Measurements from ENCODE around the gene CCM2.
"Not testable (repeated sequence)": the region's sequence is repeated elsewhere in the genome, so short reads cannot be mapped to it uniquely, and the experiment has no call there.

The CCM2 gene

GRCh38 chr7:44990109-44991023, 9.6 kb upstream of the CCM2 start:
- no CpG with 5 or more reads among the region's 9 CpGs for WGBS (ENCODE audit: extremely low coverage, insufficient coverage, insufficient read length)
- Histone ChIP-seq H2BK120ac (ENCODE audit: insufficient read depth, low read length, poor library complexity) (no peak overlapping the region), H3K79me1 (ENCODE audit: low read length) (peaks cover 10% of the 10 kb centered on the region), H3K14ac (ENCODE audit: low read length) (no peak overlapping the region), H4K91ac (ENCODE audit: low read depth, low read length) (no peak overlapping the region), H3K27ac (ENCODE audit: low read depth, low read length) (no peak overlapping the region), H3K4me2 (ENCODE audit: low read length) (no peak overlapping the region), H3K9me3 (ENCODE audit: insufficient read depth, low read depth, low read length) (no peaks in the 10 kb centered on the region), H2AFZ (ENCODE audit: insufficient read depth, low read length, poor library complexity) (no peak overlapping the region), H3K9ac (ENCODE audit: low read length) (no peak overlapping the region), H3K18ac (ENCODE audit: low read length) (no peak overlapping the region), H3K4ac (ENCODE audit: low read depth, low read length) (no peak overlapping the region), H3K27me3 (ENCODE audit: insufficient read depth, low read length) (no peaks in the 10 kb centered on the region), H4K8ac (ENCODE audit: low read depth, low read length) (no peak overlapping the region), H3K23ac (ENCODE audit: low read length) (no peak overlapping the region), H3K4me3 (ENCODE audit: low read depth, low read length) (no peak overlapping the region), H3K36me3 (ENCODE audit: control insufficient read depth in 1 of 2, insufficient read depth in 2 of 2, low read length in 2 of 2) (peaks cover under 1% of the 10 kb centered on the region in 2 experiments), H2AK5ac (ENCODE audit: low read length) (no peak overlapping the region), H2BK12ac (ENCODE audit: low read length) (peak overlapping the region; percentile 27), H4K12ac (ENCODE audit: low read depth, low read length) (no peak overlapping the region), H3K4me1 (ENCODE audit: control insufficient read depth in 1 of 2, insufficient read depth in 2 of 2, low read length in 2 of 2) (peaks cover 0 to under 1% of the 10 kb centered on the region in 2 experiments), H3K79me2 (ENCODE audit: control insufficient read depth, insufficient read depth, low read length, poor library complexity) (peaks cover 10% of the 10 kb centered on the region), H2BK5ac (ENCODE audit: low read depth, low read length, poor library complexity) (no peak overlapping the region)
- DNase-seq: peak in 1 of 2 donors; percentile 49

GRCh38 chr7:44992004-44992795, 7.8 kb upstream of the CCM2 start:
- H3K9ac ChIP-seq (ENCODE audit: low read length); H4K8ac ChIP-seq (ENCODE audit: low read depth, low read length); H3K36me3 ChIP-seq (ENCODE audit: control insufficient read depth in 1 of 2, insufficient read depth in 2 of 2, low read length in 2 of 2); H3K23ac ChIP-seq (ENCODE audit: low read length); H3K4me3 ChIP-seq (ENCODE audit: low read depth, low read length); H2BK5ac ChIP-seq (ENCODE audit: low read depth, low read length, poor library complexity); H4K12ac ChIP-seq (ENCODE audit: low read depth, low read length); DNase-seq; H3K4ac ChIP-seq (ENCODE audit: low read depth, low read length); H3K27me3 ChIP-seq (ENCODE audit: insufficient read depth, low read length); H4K91ac ChIP-seq (ENCODE audit: low read depth, low read length); H3K27ac ChIP-seq (ENCODE audit: low read depth, low read length); H3K18ac ChIP-seq (ENCODE audit: low read length); H3K4me1 ChIP-seq (ENCODE audit: control insufficient read depth in 1 of 2, insufficient read depth in 2 of 2, low read length in 2 of 2); H2AFZ ChIP-seq (ENCODE audit: insufficient read depth, low read length, poor library complexity); H3K14ac ChIP-seq (ENCODE audit: low read length); H2BK12ac ChIP-seq (ENCODE audit: low read length); H3K79me1 ChIP-seq (ENCODE audit: low read length); H2AK5ac ChIP-seq (ENCODE audit: low read length); H2BK120ac ChIP-seq (ENCODE audit: insufficient read depth, low read length, poor library complexity); H3K4me2 ChIP-seq (ENCODE audit: low read length); H3K79me2 ChIP-seq (ENCODE audit: control insufficient read depth, insufficient read depth, low read length, poor library complexity); H3K9me3 ChIP-seq (ENCODE audit: insufficient read depth, low read depth, low read length): not testable (repeated sequence)
- no CpG with 5 or more reads among the region's 21 CpGs for WGBS (ENCODE audit: extremely low coverage, insufficient coverage, insufficient read length)

GRCh38 chr7:44994877-44995554, 5.0 kb upstream of the CCM2 start:
- Histone ChIP-seq H2AFZ (ENCODE audit: insufficient read depth, low read length, poor library complexity) (no peak overlapping the region), H3K27me3 (ENCODE audit: insufficient read depth, low read length) (no peaks in the 10 kb centered on the region), H3K18ac (ENCODE audit: low read length) (no peak overlapping the region), H2BK12ac (ENCODE audit: low read length) (no peak overlapping the region), H3K23ac (ENCODE audit: low read length) (no peak overlapping the region), H3K4me2 (ENCODE audit: low read length) (no peak overlapping the region), H3K79me2 (ENCODE audit: control insufficient read depth, insufficient read depth, low read length, poor library complexity) (no peaks in the 10 kb centered on the region), H4K8ac (ENCODE audit: low read depth, low read length) (no peak overlapping the region), H3K27ac (ENCODE audit: low read depth, low read length) (no peak overlapping the region), H3K79me1 (ENCODE audit: low read length) (peaks cover 2% of the 10 kb centered on the region), H3K9me3 (ENCODE audit: insufficient read depth, low read depth, low read length) (no peaks in the 10 kb centered on the region), H4K91ac (ENCODE audit: low read depth, low read length) (no peak overlapping the region), H3K4me3 (ENCODE audit: low read depth, low read length) (no peak overlapping the region), H3K14ac (ENCODE audit: low read length) (no peak overlapping the region), H2BK5ac (ENCODE audit: low read depth, low read length, poor library complexity) (no peak overlapping the region), H3K4me1 (ENCODE audit: control insufficient read depth in 1 of 2, insufficient read depth in 2 of 2, low read length in 2 of 2) (no peaks in the 10 kb centered on the region), H3K9ac (ENCODE audit: low read length) (no peak overlapping the region), H4K12ac (ENCODE audit: low read depth, low read length) (no peak overlapping the region), H3K4ac (ENCODE audit: low read depth, low read length) (no peak overlapping the region), H2AK5ac (ENCODE audit: low read length) (no peak overlapping the region), H2BK120ac (ENCODE audit: insufficient read depth, low read length, poor library complexity) (no peak overlapping the region), H3K36me3 (ENCODE audit: control insufficient read depth in 1 of 2, insufficient read depth in 2 of 2, low read length in 2 of 2) (no peaks in the 10 kb centered on the region)
- no peak for DNase-seq
- no CpG with 5 or more reads among the region's 5 CpGs for WGBS (ENCODE audit: extremely low coverage, insufficient coverage, insufficient read length)

Measured in trophoblast cell (in vitro differentiated cells and primary cell).